Activated CD8-positive, alpha-beta T cell treated with anti-CD3 and anti-CD28 coated beads for 36 hours (primary cell): ENCODE data around the gene TUBGCP3. TPM values are rescaled to one million over a fixed set of nuclear protein-coding genes. Genes with fewer than 3 reads are reported as not detected.

Experiments
- ATAC-seq: fragments of 200-7000 bp; cut with Tn5 transposase; one replicate; pipeline ENCODE4 v1.10.0; 2021; ENCODE audit warnings: mild to moderate bottlenecking, moderate library complexity
- CTCF ChIA-PET: fragments of 350-600 bp; sonication (Branson Sonifier 250); formaldehyde crosslinking; loops from one replicate; lab custom pipeline; 2021; ENCODE audit warnings: antibody characterized with exemption; lab: Charles Lee
- POLR2A ChIA-PET: fragments of 350-600 bp; sonication (Branson Sonifier 250); formaldehyde crosslinking; loops from one replicate; lab custom pipeline; 2021; ENCODE audit warnings: antibody characterized with exemption; lab: Charles Lee
- DNase-seq: peaks from one replicate; pipeline ENCODE4 v3.0.0-alpha.2; 2020
- H3K27ac Mint-ChIP-seq: one replicate; pipeline ENCODE4 v1.8.0; 2021; ENCODE audit warnings: mild to moderate bottlenecking, mixed read lengths
- H3K27me3 Mint-ChIP-seq: one replicate; pipeline ENCODE4 v1.8.0; 2021; ENCODE audit warnings: mixed read lengths
- H3K36me3 Mint-ChIP-seq: one replicate; pipeline ENCODE4 v1.8.0; 2021; ENCODE audit warnings: low read depth, mixed read lengths
- H3K4me1 Mint-ChIP-seq: one replicate; pipeline ENCODE4 v1.8.0; 2021; ENCODE audit warnings: low read depth, mixed read lengths
- H3K4me3 Mint-ChIP-seq: one replicate; pipeline ENCODE4 v1.8.0; 2021; ENCODE audit warnings: mild to moderate bottlenecking, moderate library complexity, mixed read lengths
- H3K9me3 Mint-ChIP-seq: one replicate; pipeline ENCODE4 v1.8.0; 2021; ENCODE audit warnings: mixed read lengths
- CTCF ChIP-seq: fragments of 200-600 bp; IDR thresholded peaks from one replicate; pipeline ENCODE4 v1.8.0; 2022; ENCODE audit warnings: antibody characterized with exemption, mild to moderate bottlenecking
- intact Hi-C: fragments of 100-400 bp; cut with micrococcal nuclease; formaldehyde crosslinking; loops from one replicate; pipeline ENCODE4 v1.10.0; 2022
- total RNA-seq, 2 experiments: library from RNA; stranded (reverse); gene quantifications; one replicate each; pipeline ENCODE4 v1.2.3, GENCODE V29; 2021

TUBGCP3 gene
- total RNA-seq, 2 experiments from 2014 or later = 51.6 to 57.1 TPM

GRCh38 chr13:112441779-112442310 lies 146.1 kb downstream of the TUBGCP3 start:
- DNase-seq (no peak), ATAC-seq (no peak)
- Mint-ChIP-seq H3K4me1 (no peaks in the 10 kb centered on the region), H3K27ac (no peak overlapping the region), H3K27me3 (peaks cover 19% of the 10 kb centered on the region), H3K36me3 (no peaks in the 10 kb centered on the region), H3K4me3 (no peak overlapping the region), H3K9me3 (no peaks in the 10 kb centered on the region)
- POLR2A ChIA-PET = no interaction called here
- intact Hi-C loops = loop anchor here (10.0 kb wide), 1 partner anchor 967 kb away; no protein-coding TSS in a partner anchor
- TF ChIP-seq CTCF = no peak
- CTCF ChIA-PET = no interaction called here

DNA sequence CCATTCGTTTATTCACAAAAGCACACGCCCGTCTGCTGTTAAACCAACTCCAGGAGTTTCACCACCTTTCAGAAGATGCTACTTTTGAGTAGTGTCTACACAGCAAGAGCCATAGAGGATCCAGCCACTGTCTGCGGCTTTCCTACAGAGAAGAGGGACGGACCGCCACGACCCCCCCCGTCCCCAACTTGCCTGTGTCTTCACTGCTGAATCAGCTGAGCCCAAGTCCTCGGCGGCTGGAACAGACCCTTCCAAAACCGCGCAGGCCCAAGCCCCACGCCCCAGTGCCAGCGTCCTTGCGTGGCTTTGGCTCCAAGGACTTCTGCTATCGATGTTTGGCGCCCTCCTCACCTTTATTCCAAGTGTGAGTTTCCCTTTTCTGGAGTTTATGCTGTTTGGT lies 146.7 kb downstream of the TUBGCP3 start:
- intact Hi-C loops = loop anchor here (10.0 kb wide), 1 partner anchor 966 kb away; no protein-coding TSS in a partner anchor
- CTCF ChIA-PET = no interaction called here
- no peaks in the 10 kb centered on the region for H3K4me1 Mint-ChIP-seq
- no peak for ATAC-seq
- H3K9me3 Mint-ChIP-seq = no peaks in the 10 kb centered on the region
- POLR2A ChIA-PET = no interaction called here
- H3K36me3 Mint-ChIP-seq = no peaks in the 10 kb centered on the region
- no peak for DNase-seq
- no peak for TF ChIP-seq CTCF
- peaks cover 19% of the 10 kb centered on the region for H3K27me3 Mint-ChIP-seq
- no peak overlapping the region for H3K27ac Mint-ChIP-seq
- no peak overlapping the region for H3K4me3 Mint-ChIP-seq

DNA sequence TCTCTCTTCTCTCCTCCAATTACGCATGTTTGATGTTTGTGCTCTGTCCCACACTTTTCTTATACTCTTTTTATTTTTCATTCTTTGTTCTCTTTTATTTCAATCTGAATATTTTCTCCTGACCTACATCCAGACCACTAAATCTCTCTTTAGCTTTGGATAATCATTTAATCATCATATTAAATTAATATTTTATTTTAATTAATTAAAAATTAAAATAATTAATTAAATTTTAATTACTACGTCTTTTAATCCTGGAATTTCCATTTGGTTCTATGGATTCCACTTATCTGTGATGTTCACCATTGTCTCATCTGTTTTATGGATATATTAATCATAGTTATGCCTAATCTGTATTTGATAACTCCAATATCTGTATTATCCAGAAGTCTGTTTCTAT lies 149.4 kb downstream of the TUBGCP3 start:
- no peak for DNase-seq
- no peaks in the 10 kb centered on the region for H3K9me3 Mint-ChIP-seq
- peaks cover 14% of the 10 kb centered on the region for H3K27me3 Mint-ChIP-seq
- H3K4me3 Mint-ChIP-seq = no peak overlapping the region
- H3K36me3 Mint-ChIP-seq = no peaks in the 10 kb centered on the region
- no peak for TF ChIP-seq CTCF
- H3K4me1 Mint-ChIP-seq = no peaks in the 10 kb centered on the region
- intact Hi-C loops = no loop called here
- no peak for ATAC-seq
- CTCF ChIA-PET = no interaction called here
- H3K27ac Mint-ChIP-seq = no peak overlapping the region
- POLR2A ChIA-PET = no interaction called here

DNA sequence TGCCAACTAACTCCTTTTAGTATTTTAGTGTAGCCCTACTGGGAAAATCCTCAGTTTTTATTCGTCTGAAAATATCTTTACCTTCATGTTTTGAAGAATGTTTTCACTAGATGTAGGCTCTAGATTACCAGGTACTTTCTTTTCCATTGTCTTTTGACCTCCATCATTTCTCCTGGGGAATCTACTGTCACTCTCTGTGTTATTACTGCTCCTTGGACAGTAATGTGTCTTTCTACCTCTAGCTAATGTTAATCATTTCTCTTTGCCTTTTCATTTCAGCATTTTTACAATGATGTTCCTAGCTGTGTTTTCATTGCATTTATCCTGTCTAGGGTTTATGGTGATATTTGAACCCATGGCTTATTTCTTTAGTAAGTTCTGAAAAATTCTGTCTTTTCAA lies 149.9 kb downstream of the TUBGCP3 start:
- POLR2A ChIA-PET = no interaction called here
- Mint-ChIP-seq H3K4me1 (no peaks in the 10 kb centered on the region), H3K9me3 (no peaks in the 10 kb centered on the region), H3K27ac (no peak overlapping the region), H3K4me3 (no peak overlapping the region), H3K27me3 (peaks cover 10% of the 10 kb centered on the region), H3K36me3 (no peaks in the 10 kb centered on the region)
- intact Hi-C loops = no loop called here
- DNase-seq (no peak), ATAC-seq (no peak)
- no peak for TF ChIP-seq CTCF
- CTCF ChIA-PET = no interaction called here

- ChIA-PET CTCF (no interaction called here), POLR2A (no interaction called here)
- Mint-ChIP-seq H3K36me3 (no peaks in the 10 kb centered on the region), H3K4me1 (no peaks in the 10 kb centered on the region), H3K27me3 (peaks cover 9% of the 10 kb centered on the region), H3K4me3 (no peak overlapping the region), H3K9me3 (no peaks in the 10 kb centered on the region), H3K27ac (no peak overlapping the region)
- intact Hi-C loops = no loop called here
- TF ChIP-seq CTCF = no peak
- DNase-seq (no peak), ATAC-seq (no peak)
Observed at GRCh38 chr13:112435973-112436372, 152.0 kb downstream of the TUBGCP3 start.

Other genes with a start within 250 kb of the TUBGCP3 start
- gene SPACA7, start 211.8 kb downstream of the TUBGCP3 start, total RNA-seq = not detected
- gene ATP11A, start 101.9 kb upstream of the TUBGCP3 start, total RNA-seq = 10 to 100 TPM; 28.8 to 30.2 TPM